ENCODE data around the gene VAPB.

The VAPB gene

GRCh38 chr20:58478141-58478805 lies 89.2 kb downstream of the VAPB start:
- Histone ChIP-seq H3K4me1 (ENCODE audit: control insufficient read depth, insufficient read depth, low read length) (peaks cover 21% of the 10 kb centered on the region), H3K4me3 (ENCODE audit: low read length) (no peak overlapping the region), H3K27ac (ENCODE audit: low read depth, low read length) (no peak overlapping the region), H3K36me3 (ENCODE audit: control insufficient read depth, insufficient read depth, low read length) (no peaks in the 10 kb centered on the region), H3K9ac (ENCODE audit: low read length) (no peak overlapping the region), H3K27me3 (ENCODE audit: control insufficient read depth, insufficient read depth, low read length) (no peaks in the 10 kb centered on the region)

GRCh38 chr20:58479726-58480440 lies 90.9 kb downstream of the VAPB start:
- Histone ChIP-seq H3K9ac (ENCODE audit: low read length) (no peak overlapping the region), H3K27me3 (ENCODE audit: control insufficient read depth, insufficient read depth, low read length) (no peaks in the 10 kb centered on the region), H3K36me3 (ENCODE audit: control insufficient read depth, insufficient read depth, low read length) (no peaks in the 10 kb centered on the region), H3K4me3 (ENCODE audit: low read length) (no peak overlapping the region), H3K27ac (ENCODE audit: low read depth, low read length) (peak overlapping the region; percentile 88), H3K4me1 (ENCODE audit: control insufficient read depth, insufficient read depth, low read length) (peaks cover 21% of the 10 kb centered on the region)

GRCh38 chr20:58480551-58481336 lies 91.7 kb downstream of the VAPB start:
- peak overlapping the region; percentile 21 for H3K4me3 ChIP-seq (ENCODE audit: low read length)
- no peaks in the 10 kb centered on the region for H3K27me3 ChIP-seq (ENCODE audit: control insufficient read depth, insufficient read depth, low read length)
- H3K9ac ChIP-seq (ENCODE audit: low read length) = no peak overlapping the region
- H3K4me1 ChIP-seq (ENCODE audit: control insufficient read depth, insufficient read depth, low read length) = peaks cover 21% of the 10 kb centered on the region
- no peaks in the 10 kb centered on the region for H3K36me3 ChIP-seq (ENCODE audit: control insufficient read depth, insufficient read depth, low read length)
- peak overlapping the region; percentile 88 for H3K27ac ChIP-seq (ENCODE audit: low read depth, low read length)

GRCh38 chr20:58481481-58482021 lies 92.5 kb downstream of the VAPB start:
- peak overlapping the region; percentile 88 for H3K27ac ChIP-seq (ENCODE audit: low read depth, low read length)
- H3K27me3 ChIP-seq (ENCODE audit: control insufficient read depth, insufficient read depth, low read length) = no peaks in the 10 kb centered on the region
- H3K9ac ChIP-seq (ENCODE audit: low read length) = no peak overlapping the region
- peaks cover 21% of the 10 kb centered on the region for H3K4me1 ChIP-seq (ENCODE audit: control insufficient read depth, insufficient read depth, low read length)
- H3K4me3 ChIP-seq (ENCODE audit: low read length) = peak overlapping the region; percentile 21
- no peaks in the 10 kb centered on the region for H3K36me3 ChIP-seq (ENCODE audit: control insufficient read depth, insufficient read depth, low read length)

- Histone ChIP-seq H3K4me3 (ENCODE audit: low read length) (no peak overlapping the region), H3K4me1 (ENCODE audit: control insufficient read depth, insufficient read depth, low read length) (peaks cover 21% of the 10 kb centered on the region), H3K36me3 (ENCODE audit: control insufficient read depth, insufficient read depth, low read length) (no peaks in the 10 kb centered on the region), H3K27ac (ENCODE audit: low read depth, low read length) (no peak overlapping the region), H3K9ac (ENCODE audit: low read length) (no peak overlapping the region), H3K27me3 (ENCODE audit: control insufficient read depth, insufficient read depth, low read length) (no peaks in the 10 kb centered on the region)
These were observed 93.4 kb downstream of the VAPB start for GRCh38 chr20:58482416-58482815.

GRCh38 chr20:58483051-58483450 lies 94.0 kb downstream of the VAPB start:
- no peak overlapping the region for H3K27ac ChIP-seq (ENCODE audit: low read depth, low read length)
- H3K36me3 ChIP-seq (ENCODE audit: control insufficient read depth, insufficient read depth, low read length) = no peaks in the 10 kb centered on the region
- no peak overlapping the region for H3K9ac ChIP-seq (ENCODE audit: low read length)
- H3K4me3 ChIP-seq (ENCODE audit: low read length) = no peak overlapping the region
- H3K4me1 ChIP-seq (ENCODE audit: control insufficient read depth, insufficient read depth, low read length) = peaks cover 21% of the 10 kb centered on the region
- H3K27me3 ChIP-seq (ENCODE audit: control insufficient read depth, insufficient read depth, low read length) = no peaks in the 10 kb centered on the region

- Histone ChIP-seq H3K27ac (ENCODE audit: low read depth, low read length) (no peak overlapping the region), H3K9ac (ENCODE audit: low read length) (no peak overlapping the region), H3K4me1 (ENCODE audit: control insufficient read depth, insufficient read depth, low read length) (peaks cover 21% of the 10 kb centered on the region), H3K36me3 (ENCODE audit: control insufficient read depth, insufficient read depth, low read length) (no peaks in the 10 kb centered on the region), H3K27me3 (ENCODE audit: control insufficient read depth, insufficient read depth, low read length) (no peaks in the 10 kb centered on the region), H3K4me3 (ENCODE audit: low read length) (no peak overlapping the region)
These were observed 94.4 kb downstream of the VAPB start for GRCh38 chr20:58483470-58483869.

- no peak overlapping the region for H3K4me3 ChIP-seq (ENCODE audit: low read length)
- no peak overlapping the region for H3K27ac ChIP-seq (ENCODE audit: low read depth, low read length)
- H3K9ac ChIP-seq (ENCODE audit: low read length) = no peak overlapping the region
- H3K27me3 ChIP-seq (ENCODE audit: control insufficient read depth, insufficient read depth, low read length) = no peaks in the 10 kb centered on the region
- peaks cover 12% of the 10 kb centered on the region for H3K4me1 ChIP-seq (ENCODE audit: control insufficient read depth, insufficient read depth, low read length)
- H3K36me3 ChIP-seq (ENCODE audit: control insufficient read depth, insufficient read depth, low read length) = no peaks in the 10 kb centered on the region
These were observed 96.4 kb downstream of the VAPB start for GRCh38 chr20:58485393-58485792.

GRCh38 chr20:58486207-58486606 lies 97.2 kb downstream of the VAPB start:
- H3K27ac ChIP-seq (ENCODE audit: low read depth, low read length) = no peak overlapping the region
- H3K36me3 ChIP-seq (ENCODE audit: control insufficient read depth, insufficient read depth, low read length) = no peaks in the 10 kb centered on the region
- peaks cover 4% of the 10 kb centered on the region for H3K4me1 ChIP-seq (ENCODE audit: control insufficient read depth, insufficient read depth, low read length)
- no peak overlapping the region for H3K4me3 ChIP-seq (ENCODE audit: low read length)
- no peaks in the 10 kb centered on the region for H3K27me3 ChIP-seq (ENCODE audit: control insufficient read depth, insufficient read depth, low read length)
- no peak overlapping the region for H3K9ac ChIP-seq (ENCODE audit: low read length)

- no peak overlapping the region for H3K9ac ChIP-seq (ENCODE audit: low read length)
- no peaks in the 10 kb centered on the region for H3K36me3 ChIP-seq (ENCODE audit: control insufficient read depth, insufficient read depth, low read length)
- no peak overlapping the region for H3K4me3 ChIP-seq (ENCODE audit: low read length)
- no peaks in the 10 kb centered on the region for H3K4me1 ChIP-seq (ENCODE audit: control insufficient read depth, insufficient read depth, low read length)
- no peaks in the 10 kb centered on the region for H3K27me3 ChIP-seq (ENCODE audit: control insufficient read depth, insufficient read depth, low read length)
- no peak overlapping the region for H3K27ac ChIP-seq (ENCODE audit: low read depth, low read length)
These were observed 103.2 kb downstream of the VAPB start for GRCh38 chr20:58492074-58492718.

- Histone ChIP-seq H3K4me1 (ENCODE audit: control insufficient read depth, insufficient read depth, low read length) (no peaks in the 10 kb centered on the region), H3K4me3 (ENCODE audit: low read length) (no peak overlapping the region), H3K36me3 (ENCODE audit: control insufficient read depth, insufficient read depth, low read length) (no peaks in the 10 kb centered on the region), H3K27ac (ENCODE audit: low read depth, low read length) (no peak overlapping the region), H3K9ac (ENCODE audit: low read length) (no peak overlapping the region), H3K27me3 (ENCODE audit: control insufficient read depth, insufficient read depth, low read length) (no peaks in the 10 kb centered on the region)
These were observed 103.9 kb downstream of the VAPB start for GRCh38 chr20:58492795-58493524.
